SK-N-DZ (cell line): ENCODE data around the gene STK16.

ENCODE experiments used
- DNase-seq: peaks from one replicate; pipeline ENCODE4 v3.0.0-alpha.2; 2015; ENCODE audit warnings: low spot score

STK16 gene

DNA sequence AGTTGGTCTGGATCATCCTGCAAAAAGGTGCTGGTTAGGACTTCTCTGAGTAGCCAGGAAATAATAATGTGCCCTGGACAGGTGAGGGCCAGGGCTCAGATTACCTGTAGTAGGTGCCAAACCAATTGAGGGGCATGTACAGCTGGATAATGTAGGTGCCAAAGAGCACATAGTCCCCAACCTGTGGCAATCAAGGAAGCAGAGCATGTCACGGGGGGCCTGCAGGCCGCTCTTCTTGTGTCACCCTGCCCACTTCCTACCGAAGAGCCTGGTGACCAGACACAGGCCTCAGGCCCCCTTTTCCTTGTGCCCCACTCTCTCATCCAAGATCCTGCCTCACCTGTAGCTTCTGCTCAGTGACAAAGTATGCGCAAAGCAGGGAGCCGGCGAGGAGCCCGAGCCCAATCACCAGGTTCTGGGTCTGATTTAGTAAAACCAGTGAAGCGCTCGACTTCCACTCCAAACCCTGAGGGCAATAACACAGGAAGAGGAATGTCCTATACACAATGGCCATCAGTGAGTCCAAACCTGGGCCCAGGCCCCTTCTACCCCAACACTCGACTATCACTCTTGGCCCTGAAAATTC, 31.7 kb upstream of the STK16 start:
- no peak for DNase-seq

GRCh38 chr2:219214141-219214540, 31.1 kb upstream of the STK16 start:
- no peak for DNase-seq

DNA sequence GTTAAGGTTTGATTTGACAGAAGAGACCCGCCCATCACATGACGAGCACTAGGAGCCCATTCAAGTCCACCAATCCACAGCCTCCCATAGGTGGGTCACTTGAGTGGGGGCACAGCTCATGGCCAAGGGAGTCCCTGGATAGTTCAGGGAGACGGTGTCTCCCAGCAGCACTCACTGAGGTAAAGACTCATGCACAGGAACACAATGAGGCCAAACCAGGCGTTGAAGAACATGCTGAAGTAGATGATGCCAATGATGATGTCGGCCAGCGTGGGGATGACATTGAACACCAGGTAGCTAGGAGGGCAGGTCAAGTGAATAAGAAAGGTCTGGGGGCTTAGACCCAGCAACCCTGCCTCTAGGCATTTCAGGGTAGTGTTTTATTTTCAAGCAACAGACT, 30.5 kb upstream of the STK16 start:
- DNase-seq: no peak

DNA sequence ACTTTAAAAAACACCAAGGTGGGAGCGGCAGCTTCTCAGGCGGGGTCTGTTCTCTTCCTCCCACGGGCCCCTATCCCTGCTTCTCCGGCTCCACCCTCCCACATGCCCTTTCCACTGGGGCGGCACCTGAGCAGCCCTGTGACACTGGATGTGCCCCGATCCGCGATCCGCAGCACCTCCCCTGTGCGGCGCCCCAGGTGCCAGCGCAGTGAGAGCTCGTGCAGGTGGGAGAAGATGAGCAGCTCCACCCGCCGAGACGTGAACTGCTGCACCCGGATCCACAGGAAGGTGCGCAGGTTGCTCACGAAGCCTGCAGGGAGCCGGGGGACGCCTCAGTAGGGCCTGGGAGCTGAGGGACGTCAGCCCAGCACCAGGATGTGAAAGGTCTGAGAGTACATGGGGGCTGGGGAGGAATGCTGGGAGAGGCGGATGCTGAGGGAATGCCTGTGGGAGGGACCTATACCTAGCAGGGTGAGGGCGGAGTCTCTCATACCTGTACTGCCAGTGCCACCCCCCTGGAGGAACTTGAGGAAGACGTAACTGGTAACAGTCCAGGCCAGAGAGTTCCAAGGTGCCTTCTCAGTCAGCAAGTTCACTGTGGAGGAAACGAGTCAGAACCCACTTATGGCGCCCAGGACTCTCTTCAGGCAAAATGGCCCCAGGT, 29.3 kb upstream of the STK16 start:
- DNase-seq: no peak

DNA sequence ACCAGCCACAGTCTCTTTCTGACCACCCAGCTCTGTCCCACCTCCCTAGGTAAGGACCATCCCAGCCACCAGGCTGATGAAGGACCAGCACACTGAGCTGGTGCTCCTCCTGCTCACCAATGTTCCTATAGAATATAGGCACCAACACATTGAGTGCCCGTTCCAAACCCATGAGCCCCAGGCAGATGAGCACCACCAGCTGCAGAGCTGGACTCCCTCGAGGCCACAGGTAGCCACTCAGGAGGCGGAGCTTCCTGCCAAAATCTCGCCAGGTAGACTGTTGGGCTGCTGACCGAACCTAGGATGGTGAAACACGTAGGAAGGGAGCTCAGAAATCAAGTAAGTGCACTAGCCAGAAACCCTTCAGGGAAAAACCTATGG, 28.8 kb upstream of the STK16 start:
- DNase-seq: no peak

- DNase-seq: no peak
These were observed 27.0 kb upstream of the STK16 start for GRCh38 chr2:219218217-219218731.

GRCh38 chr2:219218732-219219701, 26.3 kb upstream of the STK16 start, which contains the start of gene ABCB6:
TSS of gene ABCB6 (minus strand) at chr2:219218958. CDS start at chr2:219218673, 285 bp downstream.
- DNase-seq: peak; percentile 96

DNA sequence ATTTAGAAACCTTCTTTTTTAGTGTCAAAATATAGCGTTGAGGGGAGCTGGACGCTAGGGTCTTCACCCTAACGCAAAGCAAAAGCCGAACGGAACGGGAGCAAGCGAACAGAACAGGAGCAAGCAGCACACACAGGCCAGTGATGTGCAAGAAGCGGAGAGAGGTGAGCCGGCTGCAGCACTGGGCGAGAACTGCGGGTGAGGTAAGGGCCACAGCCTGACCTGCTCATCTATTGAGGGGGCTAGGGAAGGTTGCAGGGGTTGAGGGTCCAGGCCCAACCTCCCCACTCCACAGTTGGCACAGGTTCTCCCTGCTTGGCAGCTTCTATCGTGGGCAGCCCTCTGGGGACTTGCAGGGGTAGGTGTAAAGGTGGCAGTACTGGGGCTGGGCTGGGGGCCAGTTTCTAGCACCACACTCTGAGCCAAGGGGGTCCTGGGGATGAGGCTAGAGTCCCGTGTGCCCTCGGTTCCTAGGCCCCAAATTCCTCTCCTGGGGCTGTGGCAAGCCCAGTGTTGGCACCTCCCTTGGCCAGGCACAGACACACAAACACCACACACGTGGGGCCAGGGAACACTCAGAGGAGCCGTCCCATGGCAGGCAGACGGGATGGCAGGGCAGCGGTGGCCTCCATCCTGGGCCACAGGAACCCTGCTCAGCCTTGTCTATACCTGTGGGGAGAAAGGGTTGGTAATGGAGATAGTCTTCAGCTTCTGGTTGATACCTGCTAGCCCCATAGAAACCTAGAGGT, 25.3 kb upstream of the STK16 start:
- no peak for DNase-seq

- no peak for DNase-seq
These were observed 24.5 kb upstream of the STK16 start for GRCh38 chr2:219220652-219221402.

DNA sequence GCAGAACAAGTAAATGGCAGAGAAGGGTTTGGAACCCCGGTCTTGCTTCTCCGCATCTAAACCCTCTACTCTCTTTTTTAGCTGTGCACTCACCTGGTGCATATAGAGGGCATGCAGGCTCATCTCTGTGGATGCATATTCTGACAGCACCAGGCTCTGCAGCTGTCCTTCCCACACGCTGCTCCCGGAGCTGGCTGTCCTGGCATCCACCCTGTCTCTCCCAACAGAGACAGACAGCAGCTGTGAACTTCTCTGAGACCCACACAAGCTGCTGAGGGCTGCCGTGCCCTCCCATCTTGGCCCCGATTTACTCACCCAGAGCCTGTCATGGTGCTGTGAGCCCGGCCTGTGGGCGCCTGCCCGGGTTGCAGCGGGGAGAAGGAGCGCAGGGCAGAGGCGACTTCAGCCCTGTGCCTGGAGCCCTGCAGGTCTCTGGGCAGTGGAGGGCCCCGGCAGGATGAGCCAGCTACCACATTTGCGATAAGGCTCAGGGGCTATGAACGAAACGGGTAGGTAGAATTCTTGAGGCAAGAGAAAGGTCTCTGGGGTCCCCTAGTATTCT, 23.2 kb upstream of the STK16 start:
- DNase-seq: no peak

DNA sequence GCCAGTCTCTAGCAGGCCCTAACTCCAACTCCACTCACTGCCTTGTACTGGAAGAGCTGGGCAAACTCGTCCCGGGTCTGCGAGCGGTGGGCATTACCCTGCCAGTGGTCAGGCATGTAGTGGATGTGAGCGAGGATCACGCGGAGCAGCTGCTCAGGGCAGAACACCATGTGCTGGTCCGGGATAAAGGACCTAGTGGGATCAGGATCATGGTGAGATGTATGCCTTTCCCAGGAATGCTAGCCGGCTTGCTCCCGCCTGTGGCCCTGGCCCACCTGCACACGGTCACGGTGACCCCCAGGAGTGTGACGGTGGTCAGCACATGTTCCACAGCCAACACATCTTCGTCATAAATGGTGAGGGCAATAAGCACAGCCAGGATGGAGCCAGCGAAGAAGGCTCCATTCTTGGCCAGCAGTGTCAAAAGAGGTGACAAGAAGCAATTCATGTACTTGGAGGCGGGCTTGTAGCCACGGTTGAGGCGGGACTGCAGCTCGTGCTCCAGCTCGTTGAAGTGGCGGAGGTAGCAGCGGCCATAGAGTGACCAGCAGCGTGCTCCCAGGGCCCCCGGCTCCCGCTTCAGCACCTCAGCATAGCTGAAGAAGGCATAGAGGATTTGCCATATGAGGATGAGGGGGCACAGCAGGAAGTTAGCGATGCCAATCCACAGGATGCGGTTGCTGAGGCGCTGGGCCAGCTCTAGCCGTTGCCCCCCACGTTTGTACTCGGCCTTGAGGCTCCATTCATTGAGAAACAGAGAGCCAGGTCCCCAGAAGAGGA, 21.3 kb upstream of the STK16 start:
- no peak for DNase-seq

DNA sequence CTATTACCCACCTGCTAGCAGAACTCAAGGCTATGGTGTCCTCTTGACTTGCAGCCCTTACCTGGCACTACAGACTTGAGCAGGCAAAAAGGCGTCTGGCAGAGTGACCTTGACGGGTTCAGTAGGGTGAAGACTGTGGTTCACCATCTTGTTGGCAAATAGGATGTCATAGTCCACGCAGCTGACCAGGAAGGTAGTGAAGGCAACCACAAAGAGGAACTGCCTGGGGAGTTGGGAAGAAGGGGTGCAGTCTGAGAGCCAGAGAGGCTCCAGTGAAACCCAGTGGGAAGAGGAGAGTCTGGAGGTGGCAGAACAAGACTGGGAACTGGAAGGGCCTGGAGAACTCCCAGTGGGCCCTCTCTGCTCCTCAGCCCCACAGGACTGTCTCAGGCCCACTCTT, 19.9 kb upstream of the STK16 start:
- no peak for DNase-seq

- no peak for DNase-seq
These were observed 17.0 kb upstream of the STK16 start for GRCh38 chr2:219228041-219228910.

DNA sequence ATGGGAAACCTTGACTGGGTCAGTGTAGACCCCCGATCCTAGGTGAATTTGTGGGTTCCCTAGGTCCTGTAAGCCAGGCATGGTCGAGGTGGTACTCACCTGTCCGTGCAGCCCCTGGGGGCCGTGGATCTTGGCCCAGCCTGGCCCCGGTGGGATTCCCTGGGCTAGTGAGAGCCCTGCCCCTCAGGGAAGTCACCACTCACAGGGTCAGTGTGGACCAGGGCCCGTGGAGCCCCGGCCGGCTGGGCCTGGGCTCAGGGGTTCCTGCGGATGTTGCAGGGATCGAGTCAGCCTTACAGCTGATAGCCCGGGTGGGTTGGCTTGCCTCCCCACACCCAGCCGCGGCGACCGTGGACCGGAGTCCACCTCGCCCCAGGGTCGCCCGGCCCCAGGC, 16.4 kb upstream of the STK16 start:
- no peak for DNase-seq

GRCh38 chr2:219229305-219230058, 15.8 kb upstream of the STK16 start, which contains the start of the genes ANKZF1 and ATG9A:
TSS of gene ANKZF1 (plus strand) at chr2:219229806. CDS start at chr2:219230258, 452 bp downstream.
TSS of gene ATG9A (minus strand) at chr2:219229636. CDS start at chr2:219228024, 1,612 bp downstream.
- peak; percentile 99 for DNase-seq

DNA sequence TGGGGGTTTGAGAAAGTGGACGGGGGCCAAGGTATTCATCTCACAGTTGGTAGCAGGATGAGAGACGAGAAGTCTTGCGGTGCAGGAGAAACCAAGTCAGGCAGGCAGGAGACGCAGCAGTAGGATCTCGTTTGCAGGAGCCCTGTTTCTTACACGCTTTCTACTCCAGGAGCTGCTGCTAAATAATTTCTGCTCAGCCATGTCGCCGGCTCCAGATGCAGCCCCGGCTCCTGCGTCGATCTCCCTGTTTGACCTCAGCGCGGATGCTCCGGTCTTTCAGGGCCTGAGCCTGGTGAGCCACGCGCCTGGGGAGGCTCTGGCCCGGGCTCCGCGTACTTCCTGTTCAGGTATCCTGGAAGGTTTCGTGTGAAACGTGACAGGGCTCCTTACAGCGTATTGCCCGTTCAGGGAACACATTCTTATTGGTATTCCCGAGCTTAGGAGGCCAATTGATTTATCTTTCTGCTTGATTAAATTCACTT, 15.2 kb upstream of the STK16 start:
- DNase-seq: no peak

DNA sequence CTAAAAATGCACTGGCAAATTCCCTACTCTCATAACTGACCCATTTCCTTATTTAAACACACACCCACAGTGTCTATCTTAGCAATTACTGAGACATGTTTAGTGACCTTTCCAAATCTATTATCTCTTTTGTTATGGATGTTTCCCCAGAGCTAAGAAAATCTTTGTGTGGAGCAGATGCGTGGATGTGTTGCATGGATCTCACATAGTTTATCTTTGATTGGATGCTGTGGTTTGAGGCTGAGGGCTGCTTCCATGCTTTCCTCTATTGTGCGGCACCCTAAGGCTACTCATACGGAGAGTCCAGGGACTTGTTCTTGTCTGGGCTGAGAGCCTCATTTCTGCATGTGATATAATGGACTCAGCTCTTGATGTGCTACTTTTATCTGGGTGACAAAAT, 10.9 kb upstream of the STK16 start:
- no peak for DNase-seq
